Dermis blood vessel endothelial cell (primary cell): ENCODE measurements around the gene CRELD2. TPM values are rescaled to one million over a fixed set of nuclear protein-coding genes. Genes with fewer than 3 reads are reported as not detected.

ENCODE experiments used
- DNase-seq: peaks from one replicate; pipeline ENCODE4 v3.0.0; 2010
- total RNA-seq: library from RNA; depleted of rRNA; stranded (reverse); fragments of >200 nt; gene quantifications from 2 replicates; pipeline ENCODE4 v1.2.3, GENCODE V29; 2014

Gene CRELD2, protein sequence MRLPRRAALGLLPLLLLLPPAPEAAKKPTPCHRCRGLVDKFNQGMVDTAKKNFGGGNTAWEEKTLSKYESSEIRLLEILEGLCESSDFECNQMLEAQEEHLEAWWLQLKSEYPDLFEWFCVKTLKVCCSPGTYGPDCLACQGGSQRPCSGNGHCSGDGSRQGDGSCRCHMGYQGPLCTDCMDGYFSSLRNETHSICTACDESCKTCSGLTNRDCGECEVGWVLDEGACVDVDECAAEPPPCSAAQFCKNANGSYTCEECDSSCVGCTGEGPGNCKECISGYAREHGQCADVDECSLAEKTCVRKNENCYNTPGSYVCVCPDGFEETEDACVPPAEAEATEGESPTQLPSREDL
- 77.4 and 123 TPM in 2 replicates for total RNA-seq

DNA sequence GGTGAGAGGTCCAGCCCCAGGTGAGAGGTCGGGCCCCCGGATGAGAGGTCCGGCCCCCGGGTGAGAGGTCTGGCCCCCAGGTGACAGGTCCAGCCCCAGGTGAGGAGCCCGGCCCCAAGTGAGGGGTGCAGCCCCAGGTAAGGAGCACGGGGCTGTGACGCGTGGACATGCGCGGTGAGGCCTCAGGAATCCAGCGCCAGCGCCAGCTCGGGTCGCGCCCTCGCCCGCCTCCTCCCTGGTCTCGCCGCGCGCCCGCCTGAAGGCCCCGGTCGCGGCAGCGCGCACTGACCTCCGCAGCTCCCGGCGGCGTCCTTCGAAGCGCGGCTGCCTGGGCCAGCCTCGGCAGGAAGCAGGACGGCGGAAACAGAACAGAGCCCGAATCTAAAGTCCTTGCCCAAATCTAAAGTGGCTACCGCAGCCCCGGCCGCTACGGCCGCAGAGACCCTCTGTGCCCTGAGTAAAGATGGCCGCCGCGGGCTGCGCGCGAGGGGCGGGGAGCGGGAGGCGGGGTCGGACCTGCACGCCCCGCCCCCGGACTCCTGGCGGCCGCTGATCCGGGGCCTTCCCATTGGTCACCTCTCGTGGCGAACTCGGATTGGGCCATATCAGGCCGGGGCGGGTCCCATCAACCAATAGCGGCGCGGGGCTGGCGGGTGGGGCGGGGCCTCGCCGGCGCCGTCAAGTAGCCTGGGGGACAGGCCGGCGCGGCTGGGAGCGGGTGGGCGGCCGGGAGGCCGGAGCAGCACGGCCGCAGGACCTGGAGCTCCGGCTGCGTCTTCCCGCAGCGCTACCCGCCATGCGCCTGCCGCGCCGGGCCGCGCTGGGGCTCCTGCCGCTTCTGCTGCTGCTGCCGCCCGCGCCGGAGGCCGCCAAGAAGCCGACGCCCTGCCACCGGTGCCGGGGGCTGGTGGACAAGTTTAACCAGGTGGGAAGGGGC lies at the start of gene CRELD2, which contains the start of gene ALG12:
TSS of gene CRELD2 (plus strand) at position 661 of the 937 bp plus-strand sequence. CDS start at position 797, 136 bp downstream.
TSS of gene ALG12 (minus strand) at position 465 of the 937 bp plus-strand sequence. CDS start 4,673 bp downstream, outside the sequence.
- DNase-seq: peak; percentile 99

DNA sequence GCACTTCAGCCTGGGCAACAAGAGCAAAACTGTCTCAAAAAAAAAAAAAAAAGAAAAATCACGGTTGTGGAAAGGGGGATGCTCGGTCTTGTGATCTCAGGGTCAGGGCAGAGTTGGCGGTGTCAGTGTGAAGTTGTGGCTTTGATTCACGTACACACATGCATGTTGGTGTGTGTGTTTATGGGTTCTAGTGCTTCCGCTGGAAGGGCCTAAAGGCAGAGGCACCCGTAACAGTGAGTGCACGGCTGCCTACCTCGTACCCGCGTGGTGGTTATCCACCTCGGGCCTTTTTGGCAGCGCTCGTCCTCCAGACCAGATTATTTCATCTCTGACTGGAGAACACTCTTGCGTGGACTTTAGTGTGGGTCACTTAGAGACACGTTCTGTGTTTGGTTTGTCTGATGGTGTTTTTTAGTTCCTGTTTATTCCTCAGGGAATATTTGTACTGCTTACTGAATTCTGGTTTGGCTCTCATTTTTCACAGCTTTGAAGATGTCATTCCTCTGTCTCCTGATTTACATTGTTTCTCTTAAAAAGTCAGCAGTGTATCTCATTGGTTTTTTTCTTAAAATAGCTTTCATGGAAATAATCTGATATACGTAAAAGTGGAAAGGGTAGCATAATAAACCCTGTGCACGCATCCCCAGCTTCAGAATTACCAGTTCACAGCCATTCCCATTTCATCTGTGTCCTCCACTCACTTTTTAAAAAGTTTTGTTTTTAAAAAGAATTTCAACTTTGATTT lies 49.2 kb upstream of the CRELD2 start:
- no peak for DNase-seq

DNA sequence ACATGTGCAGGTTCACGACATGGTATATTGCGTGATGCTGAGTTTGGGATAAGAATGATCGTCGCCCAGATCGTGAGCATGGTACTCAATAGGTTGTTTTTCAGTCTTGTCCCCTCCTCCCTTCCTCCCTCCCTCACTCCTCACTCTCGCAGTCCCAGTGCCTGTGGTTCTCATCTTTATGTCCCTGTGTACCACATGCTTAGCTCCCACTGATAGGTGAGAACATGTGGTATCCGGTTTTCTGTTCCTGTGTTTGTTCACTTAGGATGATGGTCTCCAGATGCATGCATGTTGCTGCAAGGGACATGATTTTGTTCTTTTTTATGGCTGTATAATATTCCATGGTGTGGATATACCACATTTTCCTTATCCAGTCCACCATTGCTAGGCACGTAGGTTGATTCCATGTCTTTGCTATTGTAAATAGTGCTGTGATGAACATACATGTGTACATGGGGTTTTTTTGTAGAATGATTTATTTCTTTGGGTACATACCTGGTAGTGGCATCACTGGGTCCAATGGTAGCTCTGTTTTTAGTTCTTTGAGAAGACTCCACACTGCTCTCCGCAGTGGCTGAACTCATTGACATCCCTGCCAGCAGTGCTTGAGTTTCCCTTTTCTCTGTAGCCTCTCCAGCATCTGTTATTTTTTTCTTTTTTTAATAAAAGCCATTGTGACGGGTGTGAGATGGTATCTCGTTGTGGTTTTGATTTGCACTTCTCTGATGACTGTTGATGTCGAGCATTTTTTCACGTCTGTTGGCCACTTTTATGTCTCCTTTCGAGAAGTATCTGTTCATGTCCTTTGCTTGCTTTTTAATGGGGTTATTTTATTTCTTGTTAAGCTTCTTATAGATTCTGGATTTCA lies 48.4 kb upstream of the CRELD2 start:
- DNase-seq: no peak

DNA sequence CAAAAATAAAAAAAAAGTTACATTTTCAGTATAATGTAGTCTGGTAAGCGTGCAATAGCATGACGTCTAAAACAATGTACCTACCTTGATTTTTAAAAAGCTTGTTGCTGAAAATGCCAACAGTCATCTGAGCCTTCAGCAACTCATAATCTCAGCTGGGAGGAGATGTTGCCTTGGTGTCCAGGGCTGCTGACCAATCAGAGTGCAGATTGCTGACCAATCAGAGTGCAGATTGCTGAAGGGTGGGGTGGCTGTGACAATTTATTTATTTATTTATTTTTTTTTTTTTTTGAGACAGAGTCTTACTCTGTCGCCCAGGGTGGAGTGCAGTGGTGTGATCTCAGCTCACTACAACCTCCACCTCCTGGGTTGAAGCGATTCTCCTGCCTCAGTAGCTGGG lies 47.0 kb upstream of the CRELD2 start:
- DNase-seq: peak; percentile 36

DNA sequence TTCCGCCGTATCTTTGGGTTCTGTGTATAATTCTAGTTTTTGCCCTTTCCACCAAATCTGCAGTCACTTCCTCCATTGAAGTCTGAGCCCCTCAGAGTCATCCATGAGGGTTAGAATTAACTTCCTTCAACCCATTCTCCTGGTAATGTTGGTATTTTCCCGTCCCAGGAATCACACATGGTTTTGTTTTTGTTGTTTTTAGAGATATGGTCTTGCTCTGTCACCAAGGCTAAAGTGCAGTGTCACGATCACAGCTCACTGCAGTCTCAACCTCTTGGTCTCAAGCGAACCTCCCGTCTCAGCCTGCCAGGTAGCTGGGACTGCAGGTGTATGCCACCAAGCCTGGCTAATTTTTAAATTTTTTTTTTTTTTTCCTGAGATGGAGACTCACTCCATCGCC lies 46.1 kb upstream of the CRELD2 start:
- no peak for DNase-seq

DNA sequence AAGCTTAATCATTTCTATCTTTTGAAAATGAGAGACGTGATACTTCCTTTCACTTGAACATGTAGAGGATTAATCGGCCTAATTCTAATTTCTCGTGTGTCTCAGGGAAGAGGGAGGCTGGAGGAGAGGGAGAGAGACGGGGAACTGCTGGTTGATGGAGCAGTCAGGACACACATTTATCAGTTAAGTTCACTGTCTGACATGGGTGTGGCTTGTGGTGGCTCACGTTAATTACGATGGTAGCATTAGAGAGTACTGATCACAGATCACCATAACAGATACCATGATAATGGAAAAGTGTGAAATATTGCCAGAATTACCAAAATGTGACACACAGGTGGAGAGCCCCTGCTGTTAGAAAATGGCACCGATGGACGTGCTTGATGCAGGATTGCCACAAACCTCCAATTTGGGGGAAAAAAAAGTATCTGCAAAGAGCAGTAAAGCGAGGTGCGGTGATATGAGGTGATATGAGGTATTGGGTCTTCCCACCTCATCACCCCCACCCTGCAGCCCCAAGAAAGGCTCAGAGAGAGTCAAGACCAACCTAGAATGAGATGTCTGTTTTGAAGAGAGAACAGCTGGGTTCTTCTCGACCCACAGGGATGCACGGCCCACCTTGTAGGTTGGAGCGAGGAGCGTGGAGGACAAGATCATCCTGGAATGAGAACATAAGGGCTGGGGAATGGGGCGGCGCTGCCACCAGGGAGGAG lies 45.0 kb upstream of the CRELD2 start:
- DNase-seq: no peak

DNA sequence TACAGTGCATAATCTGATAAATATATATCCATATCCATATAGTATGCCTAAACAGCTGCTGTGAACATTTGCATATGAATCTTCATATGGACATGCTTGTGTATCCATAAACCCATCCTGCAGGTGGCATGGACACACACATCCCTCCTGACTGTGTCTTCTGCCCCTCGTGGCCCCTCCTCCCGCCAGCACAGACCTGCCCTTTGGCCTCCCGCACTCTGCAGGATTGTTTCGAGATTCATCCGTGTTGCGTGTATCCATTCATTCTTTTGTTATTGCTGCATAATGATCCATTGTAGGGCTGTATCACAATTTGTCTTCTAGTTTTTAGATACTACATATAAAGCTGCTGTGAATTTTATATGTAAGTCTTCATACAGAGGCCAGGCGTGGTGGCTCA lies 40.8 kb upstream of the CRELD2 start:
- DNase-seq: no peak

DNA sequence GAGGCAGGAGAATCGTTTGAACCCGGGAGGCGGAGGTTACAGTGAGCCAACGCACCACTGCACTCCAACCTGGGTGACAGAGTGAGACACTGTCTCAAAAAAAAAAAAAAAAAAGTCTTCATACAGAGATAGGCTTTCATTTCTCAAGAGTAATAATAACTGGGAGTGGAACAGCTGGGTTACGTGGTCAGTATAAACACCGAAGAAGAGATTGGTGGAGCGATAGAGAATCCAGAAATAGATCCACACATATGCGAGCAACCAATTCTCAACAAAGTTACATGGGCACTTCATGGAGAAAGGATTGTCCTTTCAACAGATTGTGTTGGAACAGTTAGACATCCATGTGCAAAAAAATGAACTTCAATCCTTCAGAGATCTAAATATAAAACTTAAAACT lies 40.2 kb upstream of the CRELD2 start:
- no peak for DNase-seq

DNA sequence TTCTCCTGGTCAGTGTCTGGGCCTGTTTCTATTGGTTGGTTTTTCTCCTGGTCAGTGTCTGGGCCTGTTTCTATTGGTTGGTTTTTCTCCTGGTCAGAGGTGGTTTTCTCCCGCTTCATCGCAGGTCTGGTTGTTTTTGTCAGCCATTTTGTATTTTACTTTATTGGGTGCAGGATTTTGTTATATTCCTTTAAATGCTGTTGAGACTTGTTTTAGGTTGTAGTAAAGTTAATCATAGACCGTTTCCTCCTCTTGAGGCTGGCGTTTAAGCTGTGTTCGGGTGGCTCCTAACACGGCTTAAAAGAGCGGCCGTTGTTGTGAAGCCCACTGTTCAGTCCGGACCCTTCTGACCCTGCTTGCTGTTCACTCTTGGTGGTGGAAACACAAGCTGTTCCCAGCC lies 38.6 kb upstream of the CRELD2 start:
- DNase-seq: no peak

DNA sequence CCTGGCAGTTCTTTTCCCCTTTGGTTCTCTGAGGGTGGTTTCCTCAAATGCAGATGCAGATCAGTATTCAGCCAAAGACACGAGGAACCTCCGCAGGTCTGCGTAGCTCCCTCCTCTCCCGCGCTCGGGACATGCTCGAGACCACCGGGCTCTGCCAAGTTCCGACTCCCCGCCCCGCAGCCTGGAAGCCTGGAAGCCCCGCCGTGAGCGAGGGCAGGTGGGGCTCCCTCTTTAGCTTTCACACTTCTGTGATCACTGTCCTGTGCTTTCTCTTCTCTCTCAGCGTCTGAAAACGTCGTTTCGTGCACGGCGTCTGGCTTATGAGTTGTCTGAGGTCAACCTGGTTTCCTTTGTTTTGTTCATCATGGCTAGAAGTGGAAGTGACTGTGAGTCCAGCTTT lies 38.2 kb upstream of the CRELD2 start:
- DNase-seq: peak; percentile 81

DNA sequence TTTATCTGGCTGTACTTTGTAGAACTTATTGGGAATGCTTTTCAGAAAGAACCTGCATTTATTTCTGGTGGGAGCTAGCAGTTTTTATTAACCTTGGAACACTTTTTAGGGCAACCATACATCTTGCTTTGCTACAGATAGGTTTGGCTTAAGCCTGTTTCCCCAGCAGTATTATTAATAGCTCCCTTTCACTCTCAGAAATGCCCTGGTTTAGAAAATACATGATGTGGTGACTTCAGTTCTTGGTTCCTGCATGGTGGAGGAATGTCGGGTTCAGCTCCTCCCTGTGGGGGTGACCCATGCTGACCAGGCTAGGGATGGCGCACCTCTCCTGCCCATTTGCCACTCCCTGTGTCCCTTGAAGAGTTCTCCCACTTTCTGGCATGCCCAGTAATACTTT lies 36.6 kb upstream of the CRELD2 start:
- no peak for DNase-seq

DNA sequence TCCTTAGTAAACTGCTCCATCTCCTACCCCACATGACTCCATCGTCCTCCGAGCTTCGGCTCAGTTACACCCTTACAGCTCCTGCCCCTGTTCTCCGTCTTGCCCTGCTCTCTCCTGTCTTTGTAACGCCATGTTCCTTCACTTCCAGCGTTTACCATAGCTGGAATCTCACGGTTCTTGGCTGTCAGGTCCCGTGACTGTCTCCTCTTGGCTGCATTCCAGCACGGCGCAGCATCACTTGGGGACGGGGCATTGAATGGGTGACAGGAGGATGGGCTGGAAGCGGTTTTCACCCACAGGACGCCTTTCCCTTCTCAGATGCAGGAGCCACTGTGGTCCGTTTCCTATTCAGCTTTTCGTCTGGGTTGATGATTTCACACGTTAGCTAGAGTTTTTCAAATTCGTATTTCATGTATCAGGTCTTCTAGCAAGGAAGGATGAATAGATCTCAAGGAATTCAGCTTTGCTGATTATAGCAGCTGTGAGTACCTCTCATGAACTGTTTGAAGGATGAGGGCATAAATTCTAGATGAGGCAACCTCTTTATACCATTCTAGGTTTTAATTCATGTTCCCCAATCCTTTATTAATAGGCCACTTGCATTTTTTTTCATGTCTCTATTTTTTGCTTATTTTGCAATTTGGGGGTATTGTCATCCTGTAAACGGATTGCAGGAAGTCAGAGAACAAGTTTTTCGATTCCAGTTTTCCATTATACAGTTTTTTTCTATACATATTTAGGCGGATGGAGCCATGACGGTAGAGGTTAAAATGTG lies 35.7 kb upstream of the CRELD2 start:
- DNase-seq: no peak

DNA sequence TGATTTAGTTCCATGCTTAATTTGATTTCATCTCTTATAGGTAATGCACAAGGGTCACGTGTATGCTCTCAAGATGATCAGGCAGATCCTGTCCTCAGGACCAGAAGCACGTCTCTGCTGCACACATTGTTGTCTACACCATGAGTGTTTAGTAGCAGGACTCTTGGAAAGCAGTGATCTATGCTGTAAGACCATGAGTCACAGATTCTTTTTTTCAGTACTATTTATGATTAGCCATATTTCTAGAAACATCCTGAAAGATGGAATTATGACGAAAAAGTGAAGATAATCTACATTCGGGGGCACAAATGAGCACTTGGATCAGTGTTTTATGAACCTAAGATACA lies 35.2 kb upstream of the CRELD2 start:
- peak; percentile 23 for DNase-seq

DNA sequence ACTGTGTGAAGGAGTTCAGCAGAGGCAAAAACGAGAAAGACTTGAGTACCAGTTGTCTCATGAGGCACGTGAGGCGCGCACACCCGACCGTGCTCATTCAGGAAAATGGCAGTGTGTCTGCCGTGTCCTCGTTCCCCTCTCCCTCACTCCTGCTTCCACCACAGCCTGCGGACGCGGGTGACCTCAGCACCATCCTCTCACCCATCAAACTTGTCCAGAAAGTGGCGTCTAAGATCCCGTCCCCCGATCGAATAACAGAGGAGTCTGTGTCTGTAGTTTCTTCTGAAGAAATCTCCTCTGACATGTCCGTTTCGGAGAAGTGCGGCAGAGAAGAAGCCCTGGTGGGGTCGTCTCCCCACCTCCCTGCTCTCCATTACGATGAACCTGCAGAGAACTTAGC lies 34.4 kb upstream of the CRELD2 start:
- DNase-seq: no peak

DNA sequence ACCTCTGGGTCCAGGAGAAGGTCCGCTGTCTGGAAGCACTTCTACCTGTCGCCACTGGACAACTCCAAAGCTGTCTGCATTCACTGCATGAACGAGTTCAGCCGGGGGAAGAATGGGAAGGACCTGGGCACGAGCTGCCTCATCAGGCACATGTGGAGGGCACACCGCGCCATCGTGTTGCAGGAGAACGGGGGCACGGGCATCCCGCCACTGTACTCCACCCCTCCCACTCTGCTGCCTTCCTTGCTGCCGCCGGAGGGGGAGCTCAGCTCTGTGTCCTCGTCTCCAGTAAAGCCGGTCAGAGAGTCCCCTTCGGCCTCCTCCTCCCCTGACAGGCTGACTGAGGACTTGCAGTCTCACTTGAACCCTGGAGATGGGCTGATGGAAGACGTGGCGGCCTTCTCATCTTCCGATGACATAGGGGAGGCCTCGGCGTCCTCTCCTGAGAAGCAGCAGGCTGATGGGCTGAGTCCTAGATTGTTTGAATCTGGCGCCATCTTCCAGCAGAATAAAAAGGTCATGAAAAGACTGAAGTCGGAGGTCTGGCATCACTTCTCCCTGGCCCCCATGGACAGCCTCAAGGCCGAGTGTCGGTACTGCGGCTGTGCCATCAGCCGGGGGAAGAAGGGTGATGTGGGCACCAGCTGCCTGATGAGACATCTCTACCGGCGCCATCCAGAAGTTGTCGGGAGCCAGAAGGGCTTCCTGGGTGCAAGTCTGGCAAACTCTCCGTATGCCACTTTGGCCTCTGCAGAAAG lies 33.8 kb upstream of the CRELD2 start:
- no peak for DNase-seq

DNA sequence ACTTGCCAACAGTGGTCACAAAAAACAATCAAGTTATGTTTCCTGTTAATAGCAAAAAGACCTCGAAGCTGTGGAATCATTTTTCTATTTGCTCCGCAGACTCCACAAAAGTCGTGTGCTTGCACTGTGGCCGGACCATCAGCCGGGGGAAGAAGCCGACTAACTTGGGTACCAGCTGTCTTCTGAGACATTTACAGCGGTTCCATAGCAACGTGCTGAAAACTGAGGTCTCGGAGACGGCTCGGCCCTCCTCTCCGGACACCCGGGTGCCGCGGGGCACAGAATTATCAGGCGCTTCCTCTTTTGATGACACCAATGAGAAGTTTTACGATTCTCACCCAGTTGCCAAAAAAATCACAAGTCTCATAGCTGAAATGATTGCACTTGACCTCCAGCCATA lies 33.2 kb upstream of the CRELD2 start:
- no peak for DNase-seq

DNA sequence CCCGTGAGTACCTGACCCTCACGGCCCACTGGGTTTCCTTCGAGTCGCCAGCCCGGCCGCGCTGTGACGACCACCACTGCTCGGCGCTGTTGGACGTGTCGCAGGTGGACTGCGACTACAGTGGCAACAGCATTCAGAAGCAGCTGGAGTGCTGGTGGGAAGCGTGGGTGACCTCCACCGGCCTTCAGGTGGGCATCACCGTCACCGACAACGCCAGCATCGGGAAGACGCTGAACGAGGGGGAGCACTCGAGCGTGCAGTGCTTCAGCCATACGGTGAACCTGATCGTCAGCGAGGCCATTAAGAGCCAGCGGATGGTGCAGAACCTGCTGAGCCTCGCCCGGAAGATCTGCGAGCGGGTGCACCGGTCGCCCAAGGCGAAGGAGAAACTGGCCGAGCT lies 32.6 kb upstream of the CRELD2 start:
- DNase-seq: no peak

DNA sequence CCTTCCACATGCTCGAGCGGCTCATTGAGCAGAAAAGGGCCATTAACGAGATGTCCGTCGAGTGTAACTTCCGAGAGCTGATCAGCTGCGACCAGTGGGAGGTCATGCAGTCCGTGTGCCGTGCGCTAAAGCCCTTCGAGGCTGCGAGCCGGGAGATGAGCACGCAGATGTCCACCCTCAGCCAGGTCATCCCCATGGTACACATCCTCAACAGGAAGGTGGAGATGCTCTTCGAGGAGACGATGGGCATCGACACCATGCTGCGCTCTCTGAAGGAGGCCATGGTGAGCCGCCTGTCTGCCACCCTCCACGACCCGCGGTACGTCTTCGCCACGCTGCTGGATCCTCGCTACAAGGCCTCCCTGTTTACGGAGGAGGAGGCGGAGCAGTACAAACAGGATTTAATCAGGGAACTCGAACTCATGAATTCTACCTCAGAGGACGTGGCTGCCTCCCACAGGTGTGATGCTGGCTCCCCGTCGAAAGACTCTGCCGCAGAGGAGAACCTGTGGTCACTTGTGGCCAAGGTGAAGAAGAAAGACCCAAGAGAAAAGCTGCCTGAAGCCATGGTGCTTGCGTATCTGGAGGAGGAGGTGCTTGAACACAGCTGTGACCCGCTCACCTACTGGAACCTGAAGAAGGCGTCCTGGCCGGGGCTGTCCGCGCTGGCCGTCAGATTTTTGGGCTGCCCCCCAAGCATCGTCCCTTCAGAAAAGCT lies 31.9 kb upstream of the CRELD2 start:
- no peak for DNase-seq

DNA sequence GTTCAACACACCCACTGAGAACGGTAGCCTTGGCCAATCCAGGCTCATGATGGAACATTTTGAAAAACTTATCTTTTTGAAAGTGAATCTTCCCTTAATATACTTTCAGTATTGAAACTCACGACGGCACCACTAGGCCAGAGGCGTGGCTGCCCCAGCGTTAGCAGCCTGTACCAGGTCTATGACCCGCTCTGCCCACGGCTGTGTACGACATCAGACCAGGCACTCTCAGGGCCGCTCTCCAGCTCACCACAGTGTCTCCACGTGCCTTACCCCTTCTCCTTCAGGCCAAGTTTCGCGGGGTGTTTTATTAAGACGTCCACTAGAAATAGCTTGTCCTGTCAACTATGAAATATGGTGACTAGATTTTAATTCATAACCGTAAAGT lies 31.4 kb upstream of the CRELD2 start:
- no peak for DNase-seq
